SK-N-SH (cell line): ENCODE data around the gene MC2R. TPM values are rescaled to one million over a fixed set of nuclear protein-coding genes. Genes with fewer than 3 reads are reported as not detected.

Experiments used
- CTCF ChIA-PET: fragments of 300-600, 350-600 bp; formaldehyde crosslinking; extraction: SDS; loops from one replicate; lab custom pipeline; 2021; lab: Yijun Ruan, JAX
- POLR2A ChIA-PET: fragments of 350-600 bp; sonication (Branson Sonifier 250); formaldehyde crosslinking; extraction: SDS; loops from one replicate; lab custom pipeline; 2020; ENCODE audit warnings: antibody characterized with exemption, inconsistent platforms; lab: Yijun Ruan, JAX
- DNase-seq: peaks from one replicate; pipeline ENCODE4 v3.0.0; 2012
- H2AFZ ChIP-seq: fragments of 200-600 bp; sonication (generic); 2 replicates; pipeline ENCODE4 v1.8.1; 2016; ENCODE audit warnings: antibody characterized with exemption, mild to moderate bottlenecking, low read depth
- H3F3A ChIP-seq: fragments of 200-600 bp; sonication (generic); replicated peaks from 2 replicates; pipeline ENCODE3; 2016; ENCODE audit warnings: antibody characterized with exemption, mild to moderate bottlenecking; ENCODE audit not compliant: insufficient read depth
- H3K27ac ChIP-seq, 2 experiments: fragments of 200-500 bp in 1 of 2; fragments of 200-600 bp in 1 of 2; sonication (Bioruptor generic) in 1 of 2; sonication (generic), shearing (Covaris generic) in 1 of 2; 2 replicates each; pipeline versions ENCODE4 v1.5.1 to v1.6.1; 2014 to 2016; ENCODE audit warnings: low read depth in 2 of 2, inconsistent platforms in 1 of 2, low read length in 1 of 2, mild to moderate bottlenecking in 1 of 2, mixed read lengths in 1 of 2
- H3K27me3 ChIP-seq: fragments of 200-600 bp; sonication (generic), shearing (Covaris generic); 2 replicates; pipeline ENCODE4 v1.6.1; 2016; ENCODE audit warnings: mixed run types; ENCODE audit not compliant: insufficient read depth
- H3K36me3 ChIP-seq, 2 experiments: fragments of 200-500 bp in 1 of 2; fragments of 200-600 bp in 1 of 2; sonication (Bioruptor generic) in 1 of 2; sonication (generic) in 1 of 2; replicated peaks in 1 of 2; 2 replicates each; pipeline versions ENCODE3 to v1.5.1; 2014 to 2016; ENCODE audit warnings: low read length in 1 of 2, mild to moderate bottlenecking in 1 of 2; ENCODE audit not compliant: insufficient read depth in 2 of 2, control insufficient read depth in 1 of 2
- H3K4me1 ChIP-seq, 2 experiments: fragments of 200-500 bp in 1 of 2; fragments of 200-600 bp in 1 of 2; sonication (Bioruptor generic) in 1 of 2; sonication (generic), shearing (Covaris generic) in 1 of 2; 2 replicates each; pipeline versions ENCODE4 v1.5.1 to v1.6.1; 2014 to 2016; ENCODE audit warnings: low read depth in 1 of 2, low read length in 1 of 2, mixed run types in 1 of 2; ENCODE audit not compliant: insufficient read depth in 2 of 2, control insufficient read depth in 1 of 2
- H3K4me2 ChIP-seq: fragments of 200-600 bp; sonication (generic), shearing (Covaris generic); 2 replicates; pipeline ENCODE4 v1.6.1; 2017; ENCODE audit warnings: mixed run types
- H3K4me3 ChIP-seq, 2 experiments: fragments of 200-500 bp in 1 of 2; fragments of 200-600 bp in 1 of 2; sonication (Bioruptor generic) in 1 of 2; sonication (generic), shearing (Covaris generic) in 1 of 2; 2 replicates each; pipeline versions ENCODE4 v1.5.1 to v1.8.1; 2014 to 2016; ENCODE audit warnings: low read depth in 2 of 2, inconsistent platforms in 1 of 2, low read length in 1 of 2, mild to moderate bottlenecking in 1 of 2, mixed read lengths in 1 of 2, moderate library complexity in 1 of 2
- H3K79me2 ChIP-seq: fragments of 200-600 bp; sonication (generic); 2 replicates; pipeline ENCODE4 v1.8.1; 2017; ENCODE audit warnings: mild to moderate bottlenecking; ENCODE audit not compliant: insufficient read depth
- H3K9ac ChIP-seq: fragments of 200-600 bp; sonication (generic); 2 replicates; pipeline ENCODE4 v1.6.1; 2017; ENCODE audit warnings: mixed run types
- H3K9me2 ChIP-seq: fragments of 200-600 bp; sonication (generic); 2 replicates; pipeline ENCODE4 v1.6.1; 2017; ENCODE audit warnings: mixed run types
- H3K9me3 ChIP-seq: fragments of 200-600 bp; sonication (generic); 2 replicates; pipeline ENCODE4 v1.6.1; 2017; ENCODE audit warnings: mixed run types, mild to moderate bottlenecking, moderate library complexity
- H4K20me1 ChIP-seq: fragments of 200-600 bp; sonication (generic); 2 replicates; pipeline ENCODE4 v1.6.1; 2017; ENCODE audit warnings: mild to moderate bottlenecking, mixed run types; ENCODE audit not compliant: insufficient read depth
- CHD2 ChIP-seq: fragments of 150-350 bp; IDR thresholded peaks from 2 replicates; pipeline ENCODE4 v1.6.1; 2018; ENCODE audit warnings: low read length; ENCODE audit not compliant: partially characterized antibody
- ELF1 ChIP-seq: IDR thresholded peaks from 2 replicates; pipeline ENCODE4 v1.4.0; 2012
- EP300 ChIP-seq, 2 experiments: IDR thresholded peaks; 2 replicates each; pipeline versions ENCODE4 v1.4.0 to v1.6.1; 2012; ENCODE audit warnings: borderline replicate concordance in 1 of 2, low read depth in 1 of 2, low read length in 1 of 2
- FOXJ3 ChIP-seq: sonication (generic); formaldehyde crosslinking; IDR thresholded peaks from 2 replicates; pipeline ENCODE4 v1.5.1; 2020; ENCODE audit warnings: mild to moderate bottlenecking, missing genetic modification reagents
- GATA2 ChIP-seq: sonication (generic); formaldehyde crosslinking; IDR thresholded peaks from 2 replicates; pipeline ENCODE4 v1.5.0; 2020; ENCODE audit warnings: mild to moderate bottlenecking, missing genetic modification reagents
- IRF3 ChIP-seq: fragments of 150-350 bp; IDR thresholded peaks from 2 replicates; pipeline ENCODE4 v1.6.1; 2016; ENCODE audit warnings: mild to moderate bottlenecking, low read depth, low read length
- MAX ChIP-seq: IDR thresholded peaks from 2 replicates; pipeline ENCODE4 v1.4.0; 2012; ENCODE audit warnings: low read depth
- MEF2A ChIP-seq: IDR thresholded peaks from 2 replicates; pipeline ENCODE4 v1.4.0; 2012; ENCODE audit warnings: low read depth, borderline replicate concordance
- NFIC ChIP-seq: IDR thresholded peaks from 2 replicates; pipeline ENCODE4 v1.4.0; 2012; ENCODE audit warnings: borderline replicate concordance
- NRF1 ChIP-seq: IDR thresholded peaks from 2 replicates; pipeline ENCODE4 v1.6.1; 2012; ENCODE audit warnings: low read depth, mild to moderate bottlenecking, low read length
- POLR2AphosphoS5 ChIP-seq: IDR thresholded peaks from 2 replicates; pipeline ENCODE4 v1.6.1; 2012; ENCODE audit warnings: low read depth, low read length
- RAD21 ChIP-seq: IDR thresholded peaks from 2 replicates; pipeline ENCODE4 v1.6.1; 2012; ENCODE audit warnings: mild to moderate bottlenecking, low read length
- RCOR1 ChIP-seq: fragments of 150-350 bp; IDR thresholded peaks from 2 replicates; pipeline ENCODE4 v1.6.1; 2017; ENCODE audit warnings: antibody characterized with exemption, low read length
- REST ChIP-seq: IDR thresholded peaks from 2 replicates; pipeline ENCODE4 v1.6.1; 2012; ENCODE audit warnings: mild to moderate bottlenecking, low read depth, low read length, moderate library complexity
- RFX5 ChIP-seq: IDR thresholded peaks from 2 replicates; pipeline ENCODE4 v1.6.1; 2012; ENCODE audit warnings: mild to moderate bottlenecking, improper control_type of control experiment, low read length
- SIN3A ChIP-seq: IDR thresholded peaks from 2 replicates; pipeline ENCODE4 v1.6.1; 2012; ENCODE audit warnings: low read depth, mild to moderate bottlenecking, low read length, moderate library complexity, borderline replicate concordance
- TEAD4 ChIP-seq: IDR thresholded peaks from 2 replicates; pipeline ENCODE4 v1.4.0; 2012; ENCODE audit warnings: mild to moderate bottlenecking, borderline replicate concordance; ENCODE audit not compliant: insufficient read depth
- USF2 ChIP-seq: fragments of 150-350 bp; IDR thresholded peaks from 2 replicates; pipeline ENCODE4 v1.6.1; 2017; ENCODE audit warnings: antibody characterized with exemption, low read length, low read depth, borderline replicate concordance
- YY1 ChIP-seq: IDR thresholded peaks from 2 replicates; pipeline ENCODE4 v1.4.0; 2012; ENCODE audit warnings: low read depth, mild to moderate bottlenecking
- WGBS: methylation state at CpG from one replicate; pipeline ENCODE4 v1.1.6; 2017; ENCODE audit warnings: low lambda C conversion rate; 5-methylcytosine and 5-hydroxymethylcytosine counted together
- polyA plus RNA-seq, 3 experiments: library from polyadenylated mRNA; depleted of rRNA; stranded (reverse); fragments of >200 nt; gene quantifications; 2 replicates each; pipeline ENCODE4 v1.2.3, GENCODE V29; 2012
- TF ChIP-seq, protein P1 (sequence below): fragments of 200-600 bp; sonication (generic); IDR thresholded peaks from 2 replicates; pipeline ENCODE4 v1.6.1; 2017; ENCODE audit warnings: antibody characterized with exemption, mild to moderate bottlenecking, moderate library complexity

MC2R gene
- polyA plus RNA-seq, 1 of the 3 experiments (the other 2 are of a cell fraction): not detected

DNA sequence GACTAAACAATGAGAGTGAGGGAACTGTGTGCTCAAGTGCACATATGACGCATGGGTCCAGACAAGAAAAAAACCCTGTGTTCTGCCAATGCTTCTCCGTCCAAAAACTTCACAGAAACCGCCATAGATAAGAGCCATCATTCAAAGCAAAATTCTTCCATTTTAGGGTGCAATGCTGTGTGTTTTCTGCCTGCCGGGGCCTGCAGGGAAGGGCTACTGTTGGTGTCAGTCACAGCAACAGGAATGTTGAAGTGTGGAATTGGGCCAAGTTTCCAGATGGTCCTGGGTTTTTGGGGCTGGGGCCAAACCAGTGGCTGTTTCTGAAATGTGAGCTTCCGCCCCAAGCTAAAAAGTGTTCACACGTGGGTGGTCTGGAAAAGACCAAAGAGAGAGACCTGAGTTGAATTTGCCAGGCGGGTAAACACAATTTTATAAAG is 677 bp upstream of the MC2R start:
- WGBS: 11% methylated on average over 7 of the region's 7 CpGs
- no peak overlapping the region for H3K27ac ChIP-seq
- H3K4me1 ChIP-seq: peaks cover 0 to 5% of the 10 kb centered on the region in 2 experiments; a peak in 1 of 4 replicates
- no peaks in the 10 kb centered on the region for H3K9me2 ChIP-seq
- no peaks in the 10 kb centered on the region for H3F3A ChIP-seq
- H3K79me2 ChIP-seq: no peaks in the 10 kb centered on the region
- peaks cover 46% of the 10 kb centered on the region; the same call in 1 of the 2 replicates for H3K27me3 ChIP-seq
- no peaks in the 10 kb centered on the region for H4K20me1 ChIP-seq
- POLR2A ChIA-PET: no interaction called here
- H3K9me3 ChIP-seq: no peaks in the 10 kb centered on the region
- CTCF ChIA-PET: no interaction called here
- no peak overlapping the region for H3K4me2 ChIP-seq
- no peak for DNase-seq
- no peak for TF ChIP-seq POLR2AphosphoS5
- no peak for TF ChIP-seq TEAD4
- TF ChIP-seq MAX: no peak
- no peak for TF ChIP-seq YY1
- no peak for TF ChIP-seq CHD2
- no peak for TF ChIP-seq IRF3
- no peak for TF ChIP-seq SIN3A
- no peak for TF ChIP-seq RFX5
- no peak for TF ChIP-seq FOXJ3 (CRISPR knock-in tag)
- no peak for TF ChIP-seq EP300 (IDR thresholded peaks at IDR 0.05; ENCODE audit: borderline replicate concordance in 1 of 2, low read depth in 1 of 2, low read length in 1 of 2)
- TF ChIP-seq NRF1: no peak
- TF ChIP-seq RAD21: no peak
- no peak for TF ChIP-seq RCOR1
- no peak for TF ChIP-seq ELF1
- TF ChIP-seq GATA2: no peak
- TF ChIP-seq, protein P1, sequence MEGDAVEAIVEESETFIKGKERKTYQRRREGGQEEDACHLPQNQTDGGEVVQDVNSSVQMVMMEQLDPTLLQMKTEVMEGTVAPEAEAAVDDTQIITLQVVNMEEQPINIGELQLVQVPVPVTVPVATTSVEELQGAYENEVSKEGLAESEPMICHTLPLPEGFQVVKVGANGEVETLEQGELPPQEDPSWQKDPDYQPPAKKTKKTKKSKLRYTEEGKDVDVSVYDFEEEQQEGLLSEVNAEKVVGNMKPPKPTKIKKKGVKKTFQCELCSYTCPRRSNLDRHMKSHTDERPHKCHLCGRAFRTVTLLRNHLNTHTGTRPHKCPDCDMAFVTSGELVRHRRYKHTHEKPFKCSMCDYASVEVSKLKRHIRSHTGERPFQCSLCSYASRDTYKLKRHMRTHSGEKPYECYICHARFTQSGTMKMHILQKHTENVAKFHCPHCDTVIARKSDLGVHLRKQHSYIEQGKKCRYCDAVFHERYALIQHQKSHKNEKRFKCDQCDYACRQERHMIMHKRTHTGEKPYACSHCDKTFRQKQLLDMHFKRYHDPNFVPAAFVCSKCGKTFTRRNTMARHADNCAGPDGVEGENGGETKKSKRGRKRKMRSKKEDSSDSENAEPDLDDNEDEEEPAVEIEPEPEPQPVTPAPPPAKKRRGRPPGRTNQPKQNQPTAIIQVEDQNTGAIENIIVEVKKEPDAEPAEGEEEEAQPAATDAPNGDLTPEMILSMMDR: no peak
- TF ChIP-seq NFIC: no peak
- TF ChIP-seq, all 33 proteins: peak for 0
- Histone ChIP-seq H3K4me3 (no peak overlapping the region), H3K36me3 (no peaks in the 10 kb centered on the region), H3K9ac (no peak overlapping the region), H2AFZ (no peak overlapping the region)

- Histone ChIP-seq H3K27ac (no peak overlapping the region), H3K4me1 (peaks cover 0 to 5% of the 10 kb centered on the region in 2 experiments; a peak in 1 of 4 replicates), H3K4me2 (no peak overlapping the region), H3K9ac (no peak overlapping the region), H3K79me2 (no peaks in the 10 kb centered on the region), H3K9me2 (no peaks in the 10 kb centered on the region), H3F3A (no peaks in the 10 kb centered on the region), H3K4me3 (no peak overlapping the region), H2AFZ (no peak overlapping the region), H4K20me1 (no peaks in the 10 kb centered on the region), H3K36me3 (no peaks in the 10 kb centered on the region), H3K27me3 (peaks cover 46% of the 10 kb centered on the region; the same call in 1 of the 2 replicates), H3K9me3 (no peaks in the 10 kb centered on the region)
- WGBS: 0% methylated on average over 6 of the region's 9 CpGs
- DNase-seq: no peak
- ChIA-PET CTCF (no interaction called here), POLR2A (no interaction called here)
- TF ChIP-seq REST (no peak), USF2 (no peak), GATA2 (no peak), FOXJ3 (CRISPR knock-in tag) (no peak), MAX (no peak), MEF2A (no peak)
Measured at GRCh38 chr18:13914756-13915155, 580 bp downstream of the MC2R start.
